Measurements from ENCODE around the gene BUD13. TPM values are rescaled to one million over a fixed set of nuclear protein-coding genes. Genes with fewer than 3 reads are reported as not detected.

The BUD13 gene
- total and polyA plus RNA-seq, 2 of the 13 experiments (the other 11 are each of a cell fraction or from before 2014, with no cell fraction given): 13.3 to 25.9 TPM

GRCh38 chr11:116710001-116710674 is 62.6 kb downstream of the BUD13 start (continued):
- no peak for TF ChIP-seq AKNA (CRISPR knock-in tag; IDR thresholded peaks at IDR 0.05; ENCODE audit: borderline replicate concordance)
- no peak for TF ChIP-seq ZNF784 (CRISPR knock-in tag; IDR thresholded peaks at IDR 0.05; ENCODE audit: borderline replicate concordance)
- no peak for TF ChIP-seq FIP1L1 (IDR thresholded peaks at IDR 0.05; ENCODE audit: borderline replicate concordance, insufficient read depth, low read depth, low read length)
- TF ChIP-seq ZBTB33 (CRISPR knock-in tag; IDR thresholded peaks at IDR 0.05): no peak
- TF ChIP-seq PRMT3 (CRISPR knock-in tag; IDR thresholded peaks at IDR 0.05; ENCODE audit: borderline replicate concordance, low read depth): no peak
- no peak for TF ChIP-seq ZNF550 (CRISPR knock-in tag; IDR thresholded peaks at IDR 0.05; ENCODE audit: borderline replicate concordance)
- no peak for TF ChIP-seq FOXA3 (CRISPR knock-in tag; IDR thresholded peaks at IDR 0.05)
- TF ChIP-seq ATF4 (CRISPR knock-in tag; IDR thresholded peaks at IDR 0.05): no peak
- TF ChIP-seq SP4 (CRISPR knock-in tag; IDR thresholded peaks at IDR 0.05): no peak
- no peak for TF ChIP-seq PAF1 (CRISPR knock-in tag; IDR thresholded peaks at IDR 0.05)

All from HepG2 (cell line).